GM19193 (cell line): ENCODE data around the gene CSF3R.

Experiments used
- POLR2A ChIP-seq: IDR thresholded peaks from 4 replicates; pipeline ENCODE4 v1.6.1; 2011; ENCODE audit not compliant: insufficient read depth, insufficient read length; ENCODE audit errors: extremely low read depth

CSF3R gene

DNA sequence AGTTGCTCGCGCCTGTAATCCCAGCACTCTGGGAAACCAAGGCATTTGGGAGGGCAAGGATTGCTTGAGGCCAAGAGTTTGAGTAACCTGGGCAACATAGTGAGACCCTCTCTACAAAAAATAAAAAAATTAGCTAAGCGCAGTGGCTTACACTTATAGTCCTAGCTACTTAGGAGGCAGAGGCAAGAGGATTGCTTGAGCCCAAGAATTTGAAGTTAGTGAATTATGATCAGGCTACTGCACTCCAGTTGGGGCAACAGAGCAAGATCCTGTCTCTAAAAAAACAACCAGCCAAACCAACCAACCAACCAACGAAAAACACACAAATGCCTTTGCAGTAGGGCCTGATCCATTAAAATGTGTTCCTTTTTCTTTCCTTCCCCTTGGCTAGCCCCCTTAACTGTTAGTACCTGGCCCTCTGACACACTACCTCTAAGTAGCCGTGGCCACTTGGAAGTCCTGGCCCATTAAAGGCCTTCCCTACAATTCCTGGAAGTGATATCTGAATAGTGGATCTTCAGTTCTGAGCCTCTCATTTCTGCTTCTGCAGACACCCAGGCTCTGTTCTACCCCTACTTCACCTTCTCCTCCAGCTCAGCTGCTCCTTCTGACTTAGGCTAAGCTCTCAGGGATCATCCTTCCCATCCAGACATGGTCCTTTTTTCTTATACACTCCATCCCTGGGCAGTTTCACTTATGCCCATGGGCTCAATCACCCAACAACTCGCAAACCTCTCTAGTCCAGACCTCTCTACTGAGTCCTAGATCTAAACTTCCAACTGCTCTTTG, 28.9 kb downstream of the CSF3R start:
- TF ChIP-seq POLR2A, result no peak

DNA sequence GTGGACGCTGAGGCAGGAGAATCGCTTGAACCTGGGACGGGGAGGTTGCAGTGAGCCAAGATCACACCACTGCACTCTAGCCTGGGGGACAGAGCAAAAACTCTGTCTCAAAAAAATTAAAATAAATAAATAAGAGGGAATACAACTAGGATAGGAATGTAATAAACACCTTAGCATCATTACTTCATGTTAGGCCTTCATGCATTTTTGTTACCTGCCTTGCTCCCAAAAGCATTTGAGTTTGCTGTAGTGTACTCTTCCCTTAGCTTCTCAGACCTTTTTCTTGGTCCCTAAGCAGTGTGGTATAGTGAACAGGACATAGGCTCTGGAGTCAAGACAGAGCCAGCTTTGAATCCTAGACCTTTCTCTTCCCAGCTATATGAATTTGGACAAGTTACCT, 29.7 kb downstream of the CSF3R start:
- TF ChIP-seq POLR2A, result no peak

- TF ChIP-seq POLR2A, result no peak
Measured at GRCh38 chr1:36450919-36451305, 31.8 kb downstream of the CSF3R start.

DNA sequence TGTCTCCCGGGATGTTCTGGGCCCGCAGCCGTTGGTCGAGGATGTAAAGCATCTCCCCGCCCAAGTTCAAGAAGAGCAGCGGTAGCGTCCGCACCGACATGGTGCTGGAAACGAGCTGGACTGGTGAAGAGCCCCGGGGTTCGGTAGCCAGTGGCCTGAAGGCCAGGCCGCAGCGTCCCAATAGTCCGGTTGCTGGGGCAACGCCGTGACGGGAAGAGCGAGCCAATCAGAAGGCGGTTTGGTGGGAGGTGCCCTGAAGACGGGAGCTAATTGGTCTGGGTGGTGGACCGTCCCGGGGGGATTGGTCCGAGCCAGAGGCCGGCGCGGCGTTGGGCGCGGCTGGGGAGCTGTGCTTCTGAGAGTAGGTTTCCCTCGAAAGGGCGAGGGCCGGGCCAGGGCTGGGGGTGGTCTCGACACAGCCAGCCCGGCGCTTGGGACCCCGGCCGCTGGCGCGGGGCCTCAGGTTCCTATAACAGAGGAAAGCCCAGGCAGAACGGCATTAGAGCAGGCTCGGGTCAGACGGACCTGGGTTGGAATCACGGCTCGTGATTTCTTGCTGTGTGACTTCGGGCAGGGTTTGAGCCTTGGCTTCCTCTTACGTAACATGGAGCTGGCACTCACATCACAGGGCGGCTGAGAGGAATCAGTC, 32.3 kb downstream of the CSF3R start, which contains the start of gene OSCP1:
TSS of gene OSCP1 (minus strand) at position 182 of the 649 bp plus-strand sequence. CDS start at position 100, 82 bp downstream.
- peak; percentile 89 for TF ChIP-seq POLR2A

GRCh38 chr1:36448530-36449056, 34.1 kb downstream of the CSF3R start:
- TF ChIP-seq POLR2A, result no peak

DNA sequence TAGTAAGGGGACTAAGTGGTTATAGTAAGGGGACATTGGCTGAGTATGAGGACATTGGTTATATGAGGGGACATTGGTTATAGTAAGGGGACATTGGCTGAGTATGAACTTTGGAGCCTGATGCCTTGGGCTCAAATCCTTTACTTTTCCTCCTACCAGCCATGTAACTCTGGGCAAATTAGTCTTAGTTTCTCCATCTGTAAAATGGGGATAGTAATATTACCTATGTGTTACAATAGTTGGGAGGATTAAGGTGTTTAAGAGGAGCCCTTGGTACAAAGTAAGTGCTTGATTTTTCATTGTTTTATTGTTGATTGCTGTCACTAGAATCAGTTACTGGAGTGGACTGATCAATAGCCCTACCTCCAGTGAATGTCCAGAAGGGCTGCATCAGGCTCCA, 35.3 kb downstream of the CSF3R start:
- TF ChIP-seq POLR2A, result no peak

DNA sequence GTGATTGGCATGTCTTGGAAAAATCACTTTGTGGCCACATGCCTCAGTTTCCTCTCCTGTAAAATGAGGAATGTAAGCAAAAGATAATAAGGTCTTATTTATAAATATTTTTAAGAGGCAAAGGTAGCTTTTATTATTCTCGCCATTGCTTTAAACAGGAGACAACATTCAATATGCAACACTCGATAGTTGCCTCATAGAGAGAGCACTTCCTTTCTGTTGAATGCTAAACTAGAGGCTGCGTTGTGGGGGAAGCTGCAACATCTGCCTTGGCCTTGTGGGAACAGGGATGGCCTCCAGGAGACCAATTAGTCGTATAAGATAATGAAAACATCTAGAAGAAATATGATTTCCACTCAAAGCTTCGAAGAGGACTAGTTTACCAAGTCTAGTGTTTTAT, 36.0 kb downstream of the CSF3R start:
- TF ChIP-seq POLR2A, result no peak

GRCh38 chr1:36446271-36446670, 36.4 kb downstream of the CSF3R start:
- TF ChIP-seq POLR2A, result no peak

GRCh38 chr1:36443297-36443696, 39.4 kb downstream of the CSF3R start:
- no peak for TF ChIP-seq POLR2A

- no peak for TF ChIP-seq POLR2A
Measured at GRCh38 chr1:36442337-36442736, 40.4 kb downstream of the CSF3R start.

DNA sequence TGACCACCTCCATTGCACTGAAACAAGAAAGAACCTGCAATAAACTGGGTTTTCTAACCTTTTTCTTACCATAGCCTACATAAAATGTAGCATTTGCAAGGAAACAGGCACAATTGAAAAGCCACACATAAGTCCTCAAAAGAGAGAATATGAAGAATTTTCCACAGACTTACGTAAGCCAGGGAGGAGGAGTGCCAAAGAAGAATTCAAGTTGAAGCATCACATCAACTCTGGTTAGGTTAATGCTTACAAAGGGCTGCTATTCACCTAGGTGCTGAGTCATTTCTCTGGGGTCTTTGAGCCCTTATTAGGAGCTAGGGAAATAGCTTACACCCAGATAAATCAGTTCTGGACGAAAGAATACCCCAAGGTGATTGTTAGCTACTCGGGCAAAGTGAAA, 42.1 kb downstream of the CSF3R start:
- TF ChIP-seq POLR2A, result no peak

- TF ChIP-seq POLR2A, result no peak
Measured at GRCh38 chr1:36440044-36440443, 42.7 kb downstream of the CSF3R start.

GRCh38 chr1:36438715-36439114, 44.0 kb downstream of the CSF3R start:
- TF ChIP-seq POLR2A, result no peak

- TF ChIP-seq POLR2A, result no peak
Measured at GRCh38 chr1:36436821-36437220, 45.9 kb downstream of the CSF3R start.

DNA sequence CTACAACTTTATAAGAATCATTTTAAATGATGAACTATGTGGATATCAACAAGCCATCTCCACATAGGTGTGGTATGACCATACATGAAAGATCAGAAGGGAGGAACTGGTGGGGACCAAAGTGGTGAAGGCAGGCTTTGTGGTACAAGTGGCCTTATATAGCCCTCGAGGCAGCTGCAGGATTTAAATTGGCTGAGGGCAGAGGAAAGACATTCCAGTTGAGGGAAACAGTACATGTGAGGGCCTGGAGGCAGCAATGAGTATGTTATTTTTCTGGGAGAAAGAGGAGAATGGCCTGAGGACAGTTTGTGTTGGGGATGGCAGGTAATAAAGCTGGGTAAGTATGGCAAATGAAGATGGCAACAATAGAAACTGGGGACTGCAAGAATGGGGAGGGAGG, 49.6 kb downstream of the CSF3R start:
- TF ChIP-seq POLR2A, result no peak

DNA sequence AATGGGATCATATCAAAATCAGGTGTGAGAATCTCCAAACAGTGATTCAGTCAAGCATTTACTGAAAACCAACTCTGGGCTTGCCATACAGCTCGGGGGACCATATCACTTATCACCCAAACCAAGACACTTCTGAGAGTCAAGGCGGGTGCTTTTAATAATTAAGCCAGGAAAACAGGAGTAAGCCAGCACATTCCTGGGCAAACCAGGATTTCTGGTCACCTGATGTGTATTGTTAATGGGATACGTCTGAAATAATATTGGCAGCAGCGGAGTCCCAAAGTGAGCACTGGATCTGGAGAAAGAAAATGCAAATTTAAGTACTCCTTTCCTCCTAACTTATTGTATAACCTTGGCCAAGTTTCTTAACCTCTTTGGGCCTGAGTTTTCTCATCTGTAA, 50.1 kb downstream of the CSF3R start:
- no peak for TF ChIP-seq POLR2A
